Smooth muscle cell (in vitro differentiated cells): ENCODE results near the gene CIAO2A. TPM values are rescaled to one million over a fixed set of nuclear protein-coding genes. Genes with fewer than 3 reads are reported as not detected.
A peak's percentile ranks its signal among the peaks of the same experiment; 100 is the strongest.
"Not testable (repeated sequence)": the region's sequence is repeated elsewhere in the genome, so short reads cannot be mapped to it uniquely, and the experiment has no call there.

ENCODE experiments used
- DNase-seq: peaks from one replicate; lab custom pipeline; 2025; ENCODE audit not compliant: unreplicated experiment; lab: John Stamatoyannopoulos, UW
- H2AFZ ChIP-seq: fragments of 200-600 bp; sonication (generic); 2 replicates; pipeline ENCODE4 v1.6.0; 2016; ENCODE audit warnings: antibody characterized with exemption, low read depth, mild to moderate bottlenecking
- H3F3A ChIP-seq: fragments of 200-600 bp; sonication (generic); 2 replicates; pipeline ENCODE4 v1.6.0; 2017; ENCODE audit warnings: antibody characterized with exemption, low read depth
- H3K27ac ChIP-seq: fragments of 200-600 bp; sonication (generic); 2 replicates; pipeline ENCODE4 v1.5.1; 2016; ENCODE audit warnings: low read depth, mild to moderate bottlenecking
- H3K27me3 ChIP-seq: fragments of 200-600 bp; sonication (generic); 2 replicates; pipeline ENCODE4 v1.6.1; 2016; ENCODE audit warnings: low read depth, mild to moderate bottlenecking
- H3K36me3 ChIP-seq: fragments of 200-600 bp; sonication (generic); 2 replicates; pipeline ENCODE4 v1.5.1; 2016; ENCODE audit warnings: low read depth
- H3K4me1 ChIP-seq: fragments of 200-600 bp; sonication (generic); 2 replicates; pipeline ENCODE4 v1.5.1; 2016; ENCODE audit warnings: low read depth
- H3K4me2 ChIP-seq: fragments of 200-600 bp; sonication (generic); 2 replicates; pipeline ENCODE4 v1.6.0; 2016; ENCODE audit warnings: mild to moderate bottlenecking
- H3K4me3 ChIP-seq: fragments of 200-600 bp; sonication (generic); 2 replicates; pipeline ENCODE4 v1.5.1; 2016; ENCODE audit warnings: mild to moderate bottlenecking
- H3K79me2 ChIP-seq: fragments of 200-600 bp; sonication (generic); 2 replicates; pipeline ENCODE4 v1.6.0; 2016; ENCODE audit warnings: low read depth, mild to moderate bottlenecking
- H3K9ac ChIP-seq: fragments of 200-600 bp; sonication (generic); 2 replicates; pipeline ENCODE4 v1.6.0; 2016; ENCODE audit warnings: low read depth
- H3K9me3 ChIP-seq: fragments of 200-600 bp; sonication (generic); replicated peaks from 2 replicates; pipeline ENCODE4 v1.5.1; 2016; ENCODE audit warnings: low read depth
- H4K20me1 ChIP-seq: fragments of 200-600 bp; sonication (generic); 2 replicates; pipeline ENCODE4 v1.6.0; 2016; ENCODE audit warnings: low read depth
- CTCF ChIP-seq: fragments of 200-600 bp; sonication (generic); IDR thresholded peaks from 2 replicates; pipeline ENCODE4 v1.5.1; 2017; ENCODE audit warnings: borderline replicate concordance, mild to moderate bottlenecking, antibody characterized with exemption; ENCODE audit not compliant: insufficient read depth, poor library complexity, severe bottlenecking
- WGBS: methylation state at CpG from one replicate; pipeline ENCODE4 v1.1.7; 2016; ENCODE audit warnings: low lambda C conversion rate; 5-methylcytosine and 5-hydroxymethylcytosine counted together
- polyA plus RNA-seq: library from polyadenylated mRNA; unstranded; fragments of >200 nt; fragmentation: Nextera tagmentation; extraction: Ambion mirVana; gene quantifications from 2 replicates; pipeline ENCODE4 v1.2.1, GENCODE V29; 2016
- total RNA-seq: library from RNA; depleted of rRNA; stranded (reverse); fragments of >200 nt; gene quantifications from 2 replicates; pipeline ENCODE4 v1.2.3, GENCODE V29; 2014

CIAO2A gene
- total and polyA plus RNA-seq, 2 experiments from 2014 or later, result 110 to 123 TPM

GRCh38 chr15:64112073-64112772, 18.6 kb upstream of the CIAO2A start:
- no peak for DNase-seq
- TF ChIP-seq CTCF, result no peak
- peak overlapping the region; percentile 2 for H3K4me2 ChIP-seq
- H2AFZ ChIP-seq, result no peak overlapping the region
- peaks cover 3% of the 10 kb centered on the region for H3K36me3 ChIP-seq
- peaks cover 77% of the 10 kb centered on the region for H4K20me1 ChIP-seq
- H3K4me3 ChIP-seq, result no peak overlapping the region
- no peaks in the 10 kb centered on the region for H3F3A ChIP-seq
- peaks cover 40% of the 10 kb centered on the region for H3K79me2 ChIP-seq
- H3K9ac ChIP-seq, result no peak overlapping the region
- H3K27me3 ChIP-seq, result no peaks in the 10 kb centered on the region
- H3K9me3 ChIP-seq, result no peaks in the 10 kb centered on the region
- WGBS, result 87% methylated on average over 4 of the region's 4 CpGs
- H3K27ac ChIP-seq, result no peak overlapping the region
- H3K4me1 ChIP-seq, result no peaks in the 10 kb centered on the region

DNA sequence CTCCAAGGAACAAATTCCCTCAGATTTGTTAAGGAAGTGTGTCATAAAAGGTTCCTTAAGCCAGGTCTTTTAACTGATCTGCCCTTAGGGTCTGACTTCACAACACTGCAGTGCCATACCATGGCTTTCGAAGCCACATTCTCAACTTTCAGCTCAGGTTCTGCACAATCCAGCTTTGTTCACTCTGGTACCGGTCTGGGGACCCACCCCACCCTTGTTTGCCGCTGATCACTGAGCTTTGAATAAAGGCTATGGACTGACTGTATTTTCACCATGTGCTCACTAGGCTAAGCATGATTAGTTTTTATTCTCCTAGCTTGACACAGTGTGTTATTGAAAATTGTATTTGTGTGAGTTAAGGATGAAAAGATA, 18.0 kb upstream of the CIAO2A start:
- H2AFZ ChIP-seq, result no peak overlapping the region
- no peak overlapping the region for H3K4me3 ChIP-seq
- no peaks in the 10 kb centered on the region for H3K9me3 ChIP-seq
- DNase-seq, result no peak
- H3K79me2 ChIP-seq, result peaks cover 44% of the 10 kb centered on the region
- H3K9ac ChIP-seq, result no peak overlapping the region
- no peaks in the 10 kb centered on the region for H3F3A ChIP-seq
- WGBS, result 62% methylated on average over 3 of the region's 3 CpGs
- peaks cover 3% of the 10 kb centered on the region for H3K36me3 ChIP-seq
- no peaks in the 10 kb centered on the region for H3K4me1 ChIP-seq
- no peaks in the 10 kb centered on the region for H3K27me3 ChIP-seq
- H3K27ac ChIP-seq, result no peak overlapping the region
- no peak for TF ChIP-seq CTCF
- peaks cover 77% of the 10 kb centered on the region for H4K20me1 ChIP-seq
- peak overlapping the region; percentile 2 for H3K4me2 ChIP-seq

DNA sequence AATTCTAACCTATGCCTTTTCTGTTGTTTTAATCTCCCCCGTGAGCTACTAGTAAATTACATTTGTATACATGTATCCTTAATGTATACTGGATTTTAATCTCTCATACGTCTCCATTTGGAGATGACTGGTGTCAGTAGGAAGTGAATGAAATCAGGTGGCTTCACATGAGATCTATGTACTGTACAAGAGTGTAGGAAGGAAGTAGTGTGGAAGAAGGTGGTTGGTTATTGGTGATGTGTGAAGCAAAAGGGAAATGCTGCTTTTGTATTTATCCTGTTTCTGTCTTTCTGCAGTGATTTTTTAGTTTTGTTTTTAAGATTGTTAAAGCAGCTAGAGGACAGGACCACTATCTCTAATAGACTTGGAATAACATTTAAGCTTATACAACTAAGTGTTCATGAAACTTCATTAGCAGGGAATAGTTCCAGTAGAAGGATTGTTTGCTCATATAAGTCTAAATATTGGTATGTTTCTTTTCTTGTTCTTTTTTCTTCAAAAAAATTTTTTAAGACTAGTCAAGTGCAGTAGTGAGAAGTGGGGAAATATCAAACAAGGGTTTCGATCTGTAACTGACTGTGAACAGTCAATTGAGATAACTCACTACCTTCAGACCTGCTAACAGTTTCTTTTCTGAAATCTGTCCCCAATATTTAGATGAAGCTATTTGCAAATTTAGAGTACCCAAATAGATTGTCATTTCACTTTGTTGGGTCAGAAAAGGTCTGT, 17.5 kb upstream of the CIAO2A start:
- Histone ChIP-seq H2AFZ (no peak overlapping the region), H3K4me2 (no peak overlapping the region), H3K9me3 (no peaks in the 10 kb centered on the region), H3K27ac (no peak overlapping the region), H3K9ac (no peak overlapping the region), H3F3A (no peaks in the 10 kb centered on the region), H3K36me3 (peaks cover 3% of the 10 kb centered on the region), H4K20me1 (peaks cover 77% of the 10 kb centered on the region), H3K4me1 (no peaks in the 10 kb centered on the region), H3K27me3 (no peaks in the 10 kb centered on the region), H3K4me3 (no peak overlapping the region), H3K79me2 (peaks cover 50% of the 10 kb centered on the region)
- no peak for TF ChIP-seq CTCF
- WGBS, result 94% methylated on average over 3 of the region's 3 CpGs
- no peak for DNase-seq

DNA sequence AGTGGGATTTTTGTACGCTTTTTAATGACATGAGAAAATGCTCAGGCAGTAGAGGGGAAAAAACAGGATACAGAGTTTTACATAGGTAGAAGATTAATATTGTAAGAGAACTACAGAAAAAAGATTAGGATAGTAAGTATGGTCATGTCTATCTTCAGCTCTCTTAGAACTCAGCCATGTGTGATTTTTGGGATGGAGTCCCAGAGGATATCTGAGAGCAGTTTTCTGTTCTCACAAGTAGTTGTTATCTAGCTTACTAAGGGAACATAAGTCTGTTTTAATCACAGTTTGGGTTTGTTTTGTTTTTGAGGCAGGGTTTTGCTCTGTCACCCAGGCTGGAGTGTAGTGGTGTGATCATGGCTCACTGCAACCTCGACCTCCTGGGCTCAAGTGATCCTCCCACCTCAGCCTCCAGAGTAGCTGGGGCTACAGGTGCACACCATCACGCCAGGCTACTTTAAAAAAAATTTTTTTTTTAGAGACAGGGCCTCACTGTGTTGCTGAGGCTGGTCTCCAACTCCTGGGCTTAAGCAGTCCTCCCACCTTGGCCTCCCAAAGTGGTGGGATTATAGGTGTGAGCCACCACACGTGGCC, 16.6 kb upstream of the CIAO2A start:
- H3K36me3 ChIP-seq, DNase-seq: not testable (repeated sequence)

More for the DNA sequence above, 16.6 kb upstream of the CIAO2A start:
- H2AFZ ChIP-seq, H3K4me2 ChIP-seq, H3K27me3 ChIP-seq, H3K4me1 ChIP-seq, H3F3A ChIP-seq, H3K9ac ChIP-seq, H3K4me3 ChIP-seq, H3K9me3 ChIP-seq, H3K27ac ChIP-seq: not testable (repeated sequence)
- peaks cover 59% of the 10 kb centered on the region for H3K79me2 ChIP-seq
- peaks cover 80% of the 10 kb centered on the region for H4K20me1 ChIP-seq
- 93% methylated on average over 4 of the region's 4 CpGs for whole genome bisulfite sequencing
